Neutrophil (primary cell): Measurements from ENCODE around the gene PRR33.

ENCODE experiments used
- H3K27ac ChIP-seq: fragments of 200-600 bp; sonication (generic); 2 replicates; pipeline ENCODE4 v1.5.1; 2016; ENCODE audit warnings: mild to moderate bottlenecking, moderate library complexity
- H3K27me3 ChIP-seq: fragments of 200-600 bp; sonication (generic); 2 replicates; pipeline ENCODE4 v1.6.0; 2016; ENCODE audit warnings: mild to moderate bottlenecking
- H3K36me3 ChIP-seq: fragments of 200-600 bp; sonication (generic); 2 replicates; pipeline ENCODE4 v1.5.1; 2017
- H3K4me1 ChIP-seq, 2 experiments: fragments of 200-600 bp in 1 of 2; sonication (generic) in 1 of 2; 1 replicate in 1 of 2; 2 replicates in 1 of 2; pipeline versions ENCODE4 v1.5.1 to v1.6.1; 2013 to 2016; ENCODE audit warnings: low read depth in 1 of 2, low read length in 1 of 2, mild to moderate bottlenecking in 1 of 2, moderate library complexity in 1 of 2; ENCODE audit not compliant: control insufficient read depth in 1 of 2, insufficient read depth in 1 of 2
- H3K4me3 ChIP-seq, 2 experiments: fragments of 200-600 bp in 1 of 2; sonication (generic) in 1 of 2; 1 replicate in 1 of 2; 2 replicates in 1 of 2; pipeline ENCODE4 v1.5.1; 2013 to 2016; ENCODE audit warnings: low read depth in 1 of 2, low read length in 1 of 2, mild to moderate bottlenecking in 1 of 2, moderate library complexity in 1 of 2
- H3K9me3 ChIP-seq: fragments of 200-600 bp; sonication (generic); 2 replicates; pipeline ENCODE4 v1.5.1; 2016
- CTCF ChIP-seq: fragments of 200-600 bp; sonication (generic); IDR thresholded peaks from 2 replicates; pipeline ENCODE4 v1.5.1; 2016; ENCODE audit warnings: antibody characterized with exemption

Gene PRR33

GRCh38 chr11:1851468-1852180 is 40.1 kb downstream of the PRR33 start:
- Histone ChIP-seq H3K9me3 (no peaks in the 10 kb centered on the region), H3K27me3 (no peaks in the 10 kb centered on the region), H3K4me3 (peak overlapping the region; percentile 81 to 100), H3K27ac (peak overlapping the region; percentile 100), H3K36me3 (peaks cover 25% of the 10 kb centered on the region), H3K4me1 (peaks cover 85 to 91% of the 10 kb centered on the region in 2 experiments)
- no peak for TF ChIP-seq CTCF

GRCh38 chr11:1848640-1849430 is 42.9 kb downstream of the PRR33 start:
- TF ChIP-seq CTCF = no peak
- Histone ChIP-seq H3K4me1 (peaks cover 85 to 91% of the 10 kb centered on the region in 2 experiments), H3K36me3 (no peaks in the 10 kb centered on the region), H3K9me3 (no peaks in the 10 kb centered on the region), H3K27me3 (no peaks in the 10 kb centered on the region), H3K4me3 (peak overlapping the region in 1 of 2 experiments; percentile 81), H3K27ac (peak overlapping the region; percentile 100)

GRCh38 chr11:1847926-1848639 is 43.6 kb downstream of the PRR33 start:
- peak overlapping the region; percentile 100 for H3K27ac ChIP-seq
- H3K36me3 ChIP-seq = no peaks in the 10 kb centered on the region
- TF ChIP-seq CTCF = no peak
- H3K27me3 ChIP-seq = no peaks in the 10 kb centered on the region
- H3K4me1 ChIP-seq = peaks cover 92 to 98% of the 10 kb centered on the region in 2 experiments
- no peak overlapping the region for H3K4me3 ChIP-seq
- no peaks in the 10 kb centered on the region for H3K9me3 ChIP-seq

- Histone ChIP-seq H3K27me3 (no peaks in the 10 kb centered on the region), H3K27ac (peak overlapping the region; percentile 100), H3K36me3 (no peaks in the 10 kb centered on the region), H3K4me1 (peaks cover 97 to 98% of the 10 kb centered on the region in 2 experiments), H3K4me3 (no peak overlapping the region), H3K9me3 (no peaks in the 10 kb centered on the region)
- no peak for TF ChIP-seq CTCF
Measured at GRCh38 chr11:1847006-1847735, 44.5 kb downstream of the PRR33 start.

GRCh38 chr11:1846453-1846932 is 45.2 kb downstream of the PRR33 start:
- Histone ChIP-seq H3K27me3 (no peaks in the 10 kb centered on the region), H3K36me3 (no peaks in the 10 kb centered on the region), H3K27ac (peak overlapping the region; percentile 100), H3K4me3 (no peak overlapping the region), H3K4me1 (peaks cover 97% of the 10 kb centered on the region in 2 experiments), H3K9me3 (no peaks in the 10 kb centered on the region)
- no peak for TF ChIP-seq CTCF
